Trophoblast cell (in vitro differentiated cells and primary cell): ENCODE results near the gene CPEB2.

Source experiments
- DNase-seq, 2 donors: peaks; one replicate each; pipeline ENCODE4 v3.0.0-alpha.2; 2016
- H2AFZ ChIP-seq: 2 replicates; pipeline ENCODE4 v1.6.1; 2013; ENCODE audit warnings: low read length, moderate library complexity, mild to moderate bottlenecking; ENCODE audit not compliant: insufficient read depth, poor library complexity
- H2AK5ac ChIP-seq: 2 replicates; pipeline ENCODE4 v1.6.1; 2013; ENCODE audit warnings: mild to moderate bottlenecking, low read length
- H2BK120ac ChIP-seq: 2 replicates; pipeline ENCODE4 v1.6.1; 2013; ENCODE audit warnings: low read length, mild to moderate bottlenecking, moderate library complexity; ENCODE audit not compliant: insufficient read depth, poor library complexity
- H2BK12ac ChIP-seq: 2 replicates; pipeline ENCODE4 v1.6.1; 2013; ENCODE audit warnings: mild to moderate bottlenecking, low read length, moderate library complexity
- H2BK5ac ChIP-seq: 2 replicates; pipeline ENCODE4 v1.6.1; 2013; ENCODE audit warnings: low read length, low read depth, moderate library complexity, mild to moderate bottlenecking; ENCODE audit not compliant: poor library complexity
- H3K14ac ChIP-seq: 2 replicates; pipeline ENCODE4 v1.6.1; 2013; ENCODE audit warnings: mild to moderate bottlenecking, low read length
- H3K18ac ChIP-seq: 2 replicates; pipeline ENCODE4 v1.6.1; 2013; ENCODE audit warnings: mild to moderate bottlenecking, low read length
- H3K23ac ChIP-seq: 2 replicates; pipeline ENCODE4 v1.6.1; 2013; ENCODE audit warnings: low read length
- H3K27ac ChIP-seq: 2 replicates; pipeline ENCODE4 v1.5.1; 2013; ENCODE audit warnings: low read depth, mild to moderate bottlenecking, inconsistent platforms, low read length, moderate library complexity
- H3K27me3 ChIP-seq: 2 replicates; pipeline ENCODE4 v1.6.1; 2013; ENCODE audit warnings: inconsistent platforms, mild to moderate bottlenecking, low read length, moderate library complexity; ENCODE audit not compliant: insufficient read depth
- H3K36me3 ChIP-seq, 2 experiments: 1 replicate in 1 of 2; 2 replicates in 1 of 2; pipeline ENCODE4 v1.6.1; 2013; ENCODE audit warnings: low read length in 2 of 2, mild to moderate bottlenecking in 2 of 2, moderate library complexity in 1 of 2; ENCODE audit not compliant: insufficient read depth in 2 of 2, control insufficient read depth in 1 of 2
- H3K4ac ChIP-seq: 2 replicates; pipeline ENCODE4 v1.6.1; 2013; ENCODE audit warnings: low read depth, mild to moderate bottlenecking, low read length, moderate library complexity
- H3K4me1 ChIP-seq, 2 experiments: 1 replicate in 1 of 2; 2 replicates in 1 of 2; pipeline ENCODE4 v1.6.1; 2013; ENCODE audit warnings: low read length in 2 of 2, mild to moderate bottlenecking in 2 of 2, moderate library complexity in 1 of 2; ENCODE audit not compliant: insufficient read depth in 2 of 2, control insufficient read depth in 1 of 2
- H3K4me2 ChIP-seq: 2 replicates; pipeline ENCODE4 v1.6.1; 2013; ENCODE audit warnings: inconsistent platforms, mild to moderate bottlenecking, low read length, moderate library complexity
- H3K4me3 ChIP-seq: 2 replicates; pipeline ENCODE4 v1.5.1; 2013; ENCODE audit warnings: mild to moderate bottlenecking, low read depth, low read length, inconsistent platforms
- H3K79me1 ChIP-seq: one replicate; pipeline ENCODE4 v1.6.1; 2013; ENCODE audit warnings: low read length
- H3K79me2 ChIP-seq: 2 replicates; pipeline ENCODE4 v1.6.1; 2013; ENCODE audit warnings: low read length, mild to moderate bottlenecking; ENCODE audit not compliant: control insufficient read depth, insufficient read depth, poor library complexity
- H3K9ac ChIP-seq: 2 replicates; pipeline ENCODE4 v1.6.1; 2013; ENCODE audit warnings: mild to moderate bottlenecking, low read length
- H3K9me3 ChIP-seq: 2 replicates; pipeline ENCODE4 v1.6.1; 2013; ENCODE audit warnings: low read depth, mild to moderate bottlenecking, control low read depth, inconsistent platforms, low read length; ENCODE audit not compliant: insufficient read depth
- H4K12ac ChIP-seq: 2 replicates; pipeline ENCODE4 v1.6.1; 2013; ENCODE audit warnings: low read depth, mild to moderate bottlenecking, low read length, moderate library complexity
- H4K8ac ChIP-seq: 2 replicates; pipeline ENCODE4 v1.6.1; 2013; ENCODE audit warnings: low read depth, mild to moderate bottlenecking, low read length, moderate library complexity
- H4K91ac ChIP-seq: one replicate; pipeline ENCODE4 v1.6.1; 2013; ENCODE audit warnings: low read depth, mild to moderate bottlenecking, low read length, moderate library complexity
- WGBS: extraction: QIAGEN DNeasy Blood & Tissue Kit; methylation state at CpG from one replicate; pipeline ENCODE4 v1.1.7; 2013; ENCODE audit warnings: missing lambda C conversion rate; ENCODE audit not compliant: insufficient read length, insufficient coverage; ENCODE audit errors: extremely low coverage; 5-methylcytosine and 5-hydroxymethylcytosine counted together

CPEB2 gene

GRCh38 chr4:15011166-15011565, 8.9 kb downstream of the CPEB2 start:
- Histone ChIP-seq H3K4me3 (no peak overlapping the region), H4K8ac (no peak overlapping the region), H2BK120ac (no peak overlapping the region), H3K27me3 (no peaks in the 10 kb centered on the region), H2AFZ (no peak overlapping the region), H3K79me1 (no peaks in the 10 kb centered on the region), H3K4ac (no peak overlapping the region), H3K9ac (no peak overlapping the region), H3K23ac (no peak overlapping the region), H3K4me1 (no peaks in the 10 kb centered on the region), H3K79me2 (no peaks in the 10 kb centered on the region), H4K91ac (no peak overlapping the region), H3K9me3 (no peaks in the 10 kb centered on the region), H3K27ac (no peak overlapping the region), H2BK12ac (no peak overlapping the region), H4K12ac (no peak overlapping the region), H3K36me3 (peaks cover 0 to 1% of the 10 kb centered on the region in 2 experiments), H3K18ac (no peak overlapping the region), H3K14ac (no peak overlapping the region), H2AK5ac (no peak overlapping the region), H2BK5ac (no peak overlapping the region), H3K4me2 (no peak overlapping the region)
- DNase-seq: no peak
- WGBS: no CpG with 5 or more reads among the region's 9 CpGs

- peaks cover 0 to 1% of the 10 kb centered on the region in 2 experiments for H3K36me3 ChIP-seq
- no peak overlapping the region for H2BK12ac ChIP-seq
- no peak overlapping the region for H3K4ac ChIP-seq
- no peak overlapping the region for H3K18ac ChIP-seq
- no peak overlapping the region for H2AFZ ChIP-seq
- H4K12ac ChIP-seq: no peak overlapping the region
- H3K9me3 ChIP-seq: no peaks in the 10 kb centered on the region
- H2BK5ac ChIP-seq: no peak overlapping the region
- H3K4me1 ChIP-seq: no peaks in the 10 kb centered on the region
- no peaks in the 10 kb centered on the region for H3K79me2 ChIP-seq
- no peak overlapping the region for H4K91ac ChIP-seq
- no peak for DNase-seq
- no peak overlapping the region for H3K4me2 ChIP-seq
- H2BK120ac ChIP-seq: no peak overlapping the region
- no peak overlapping the region for H3K23ac ChIP-seq
- no peak overlapping the region for H3K9ac ChIP-seq
- no peak overlapping the region for H2AK5ac ChIP-seq
- H3K4me3 ChIP-seq: no peak overlapping the region
- no peak overlapping the region for H3K14ac ChIP-seq
- no peak overlapping the region for H3K27ac ChIP-seq
- no peak overlapping the region for H4K8ac ChIP-seq
- H3K27me3 ChIP-seq: no peaks in the 10 kb centered on the region
- WGBS: no CpG with 5 or more reads among the region's 3 CpGs
- no peaks in the 10 kb centered on the region for H3K79me1 ChIP-seq
These were observed 9.9 kb downstream of the CPEB2 start for GRCh38 chr4:15012017-15012788.

GRCh38 chr4:15013585-15013984, 11.3 kb downstream of the CPEB2 start:
- Histone ChIP-seq H3K79me2 (no peaks in the 10 kb centered on the region), H2AFZ (no peak overlapping the region), H3K79me1 (no peaks in the 10 kb centered on the region), H3K27ac (no peak overlapping the region), H3K18ac (no peak overlapping the region), H2BK12ac (no peak overlapping the region), H2BK120ac (no peak overlapping the region), H3K4ac (no peak overlapping the region), H2AK5ac (no peak overlapping the region), H3K4me2 (no peak overlapping the region), H4K8ac (no peak overlapping the region), H3K4me1 (no peaks in the 10 kb centered on the region), H3K9ac (no peak overlapping the region), H3K23ac (no peak overlapping the region), H3K4me3 (no peak overlapping the region), H2BK5ac (no peak overlapping the region), H3K9me3 (no peaks in the 10 kb centered on the region), H4K91ac (no peak overlapping the region), H3K27me3 (no peaks in the 10 kb centered on the region), H4K12ac (no peak overlapping the region), H3K36me3 (no peaks in the 10 kb centered on the region), H3K14ac (no peak overlapping the region)
- no peak for DNase-seq

- Histone ChIP-seq H3K9ac (no peak overlapping the region), H4K12ac (no peak overlapping the region), H3K4me3 (no peak overlapping the region), H3K18ac (no peak overlapping the region), H2AFZ (no peak overlapping the region), H3K4me2 (no peak overlapping the region), H3K79me1 (no peaks in the 10 kb centered on the region), H3K14ac (no peak overlapping the region), H3K23ac (no peak overlapping the region), H3K79me2 (no peaks in the 10 kb centered on the region), H3K27me3 (no peaks in the 10 kb centered on the region), H2BK120ac (no peak overlapping the region), H2BK12ac (no peak overlapping the region), H3K4ac (no peak overlapping the region), H3K36me3 (no peaks in the 10 kb centered on the region), H3K4me1 (no peaks in the 10 kb centered on the region), H4K8ac (no peak overlapping the region), H3K9me3 (no peaks in the 10 kb centered on the region), H3K27ac (no peak overlapping the region), H4K91ac (no peak overlapping the region), H2BK5ac (no peak overlapping the region), H2AK5ac (no peak overlapping the region)
- no CpG with 5 or more reads among the region's 1 CpG for WGBS
- DNase-seq: no peak
These were observed 12.9 kb downstream of the CPEB2 start for GRCh38 chr4:15015170-15015569.
